ENCODE data around the gene TPO. TPM values are rescaled to one million over a fixed set of nuclear protein-coding genes. Genes with fewer than 3 reads are reported as not detected.

The TPO gene
- total RNA-seq, 1 experiment from 2014 or later, result not detected

- Histone ChIP-seq H3K23ac (ENCODE audit: insufficient read length, low read depth, low read length) (no peak overlapping the region), H3K4ac (ENCODE audit: low read depth, low read length) (no peak overlapping the region), H3K79me1 (ENCODE audit: insufficient read depth, low read depth, low read length, poor library complexity, severe bottlenecking) (no peaks in the 10 kb centered on the region), H2AK5ac (ENCODE audit: insufficient read length, low read length) (no peak overlapping the region), H3K4me2 (ENCODE audit: insufficient read depth, insufficient read length, low read length) (no peak overlapping the region), H2BK12ac (ENCODE audit: insufficient read length, low read depth, low read length) (no peak overlapping the region), H4K20me1 (ENCODE audit: control insufficient read depth, insufficient read depth, insufficient read length) (no peaks in the 10 kb centered on the region), H3K56ac (ENCODE audit: insufficient read length, low read depth, low read length) (no peak overlapping the region), H3K23me2 (ENCODE audit: insufficient read length, low read depth, low read length, poor library complexity, severe bottlenecking) (no peaks in the 10 kb centered on the region), H3K9me3 (ENCODE audit: control insufficient read depth, low read depth, low read length) (no peaks in the 10 kb centered on the region), H2BK120ac (ENCODE audit: low read depth, low read length, poor library complexity, severe bottlenecking) (no peak overlapping the region), H4K5ac (ENCODE audit: insufficient read length, low read depth, low read length) (no peak overlapping the region), H3K79me2 (ENCODE audit: insufficient read depth, low read length) (no peaks in the 10 kb centered on the region), H3K9ac (ENCODE audit: extremely low read depth, insufficient read length, low read length) (no peak overlapping the region), H3K18ac (ENCODE audit: insufficient read length, low read depth, low read length) (no peak overlapping the region), H3K4me1 (ENCODE audit: insufficient read depth, low read length) (no peaks in the 10 kb centered on the region), H4K91ac (ENCODE audit: insufficient read length, low read depth, low read length) (no peak overlapping the region), H3T11ph (ENCODE audit: low read length) (no peak overlapping the region), H3K27ac (ENCODE audit: insufficient read length, low read depth, low read length) (no peak overlapping the region), H3K27me3 (ENCODE audit: insufficient read depth, low read length) (no peaks in the 10 kb centered on the region), H4K8ac (replicated peaks; ENCODE audit: insufficient read length, low read depth, low read length) (no peak overlapping the region), H2BK20ac (ENCODE audit: low read depth, low read length, poor library complexity, severe bottlenecking) (no peak overlapping the region), H3K14ac (ENCODE audit: insufficient read depth, low read length) (no peak overlapping the region), H2AFZ (ENCODE audit: low read length) (no peak overlapping the region), H2BK5ac (ENCODE audit: insufficient read length, low read length) (no peak overlapping the region), H2BK15ac (ENCODE audit: low read depth, low read length) (no peak overlapping the region)
- no CpG with 5 or more reads among the region's 22 CpGs for WGBS (ENCODE audit: extremely low coverage, insufficient read length, low lambda C conversion rate)
- Mint-ChIP-seq H3K4me1 (no peaks in the 10 kb centered on the region; a peak in 1 of 4 replicates), H3K4me3 (no peak overlapping the region), H3K9me3 (peaks cover 4 to 14% of the 10 kb centered on the region in 2 experiments; a peak in 4 of 5 replicates), H3K36me3 (ENCODE audit: insufficient read depth in 1 of 3, low read depth in 3 of 3) (no peaks in the 10 kb centered on the region), H3K27me3 (ENCODE audit: low read depth) (peaks cover 38% of the 10 kb centered on the region), H3K27ac (no peak overlapping the region)
- TF ChIP-seq CTCF (conservative IDR thresholded peaks at IDR 0.05), result no peak
- no peak for DNase-seq
Measured at GRCh38 chr2:1422131-1422530, 8.9 kb downstream of the TPO start.

All from H9 (cell line).